NCI-H510A (cell line): Measurements from ENCODE around the gene MAPRE3.

Experiments used
- DNase-seq: peaks from one replicate; lab custom pipeline; 2025; lab: John Stamatoyannopoulos, UW

Gene MAPRE3

GRCh38 chr2:27040282-27040681, 69.8 kb downstream of the MAPRE3 start:
- no peak for DNase-seq

GRCh38 chr2:27041752-27042151, 71.3 kb downstream of the MAPRE3 start:
- DNase-seq: no peak

GRCh38 chr2:27042159-27042661, 71.8 kb downstream of the MAPRE3 start:
- no peak for DNase-seq

GRCh38 chr2:27042985-27043634, 72.7 kb downstream of the MAPRE3 start:
- no peak for DNase-seq

GRCh38 chr2:27049422-27050280, 79.2 kb downstream of the MAPRE3 start:
- peak; percentile 57 for DNase-seq

- DNase-seq: peak; percentile 88
Measured at GRCh38 chr2:27050281-27050995, 80.0 kb downstream of the MAPRE3 start.

- DNase-seq: peak; percentile 82
Measured at GRCh38 chr2:27050996-27051901, 80.8 kb downstream of the MAPRE3 start, which contains the start of gene AGBL5. Gene AGBL5, plus strand, starts transcription at chr2:27051668. Its CDS starts 1,291 bp downstream, at chr2:27052959.

GRCh38 chr2:27051902-27052645, 81.6 kb downstream of the MAPRE3 start:
- no peak for DNase-seq

- no peak for DNase-seq
Measured at GRCh38 chr2:27053321-27053720, 82.9 kb downstream of the MAPRE3 start.

- no peak for DNase-seq
Measured at GRCh38 chr2:27053776-27054175, 83.3 kb downstream of the MAPRE3 start.

- DNase-seq: no peak
Measured at GRCh38 chr2:27054721-27055120, 84.3 kb downstream of the MAPRE3 start.

- no peak for DNase-seq
Measured at GRCh38 chr2:27057184-27057583, 86.7 kb downstream of the MAPRE3 start.

- no peak for DNase-seq
Measured at GRCh38 chr2:27058210-27058609, 87.8 kb downstream of the MAPRE3 start.

- DNase-seq: no peak
Measured at GRCh38 chr2:27059141-27059820, 88.8 kb downstream of the MAPRE3 start.

GRCh38 chr2:27060323-27060722, 89.9 kb downstream of the MAPRE3 start:
- no peak for DNase-seq

- DNase-seq: no peak
Measured at GRCh38 chr2:27065128-27065527, 94.7 kb downstream of the MAPRE3 start.

GRCh38 chr2:27067385-27067784, 96.9 kb downstream of the MAPRE3 start:
- no peak for DNase-seq

- DNase-seq: no peak
Measured at GRCh38 chr2:27069436-27069835, 99.0 kb downstream of the MAPRE3 start.

GRCh38 chr2:27069961-27070618, 99.7 kb downstream of the MAPRE3 start:
- no peak for DNase-seq
